22Rv1 (cell line): ENCODE data around the gene TBC1D22A.

Experiments used
- ZFX ChIP-seq: fragments of 450-650 bp; IDR thresholded peaks from 2 replicates; pipeline ENCODE4 v1.6.1; 2017; ENCODE audit warnings: antibody characterized with exemption, borderline replicate concordance
- TF ChIP-seq, protein P1 (sequence below): fragments of 450-650 bp; IDR thresholded peaks from 2 replicates; pipeline ENCODE4 v1.5.1; 2017; ENCODE audit warnings: mild to moderate bottlenecking

GRCh38 chr22:47107431-47107830 lies 345.0 kb downstream of the TBC1D22A start:
- TF ChIP-seq, protein P1, sequence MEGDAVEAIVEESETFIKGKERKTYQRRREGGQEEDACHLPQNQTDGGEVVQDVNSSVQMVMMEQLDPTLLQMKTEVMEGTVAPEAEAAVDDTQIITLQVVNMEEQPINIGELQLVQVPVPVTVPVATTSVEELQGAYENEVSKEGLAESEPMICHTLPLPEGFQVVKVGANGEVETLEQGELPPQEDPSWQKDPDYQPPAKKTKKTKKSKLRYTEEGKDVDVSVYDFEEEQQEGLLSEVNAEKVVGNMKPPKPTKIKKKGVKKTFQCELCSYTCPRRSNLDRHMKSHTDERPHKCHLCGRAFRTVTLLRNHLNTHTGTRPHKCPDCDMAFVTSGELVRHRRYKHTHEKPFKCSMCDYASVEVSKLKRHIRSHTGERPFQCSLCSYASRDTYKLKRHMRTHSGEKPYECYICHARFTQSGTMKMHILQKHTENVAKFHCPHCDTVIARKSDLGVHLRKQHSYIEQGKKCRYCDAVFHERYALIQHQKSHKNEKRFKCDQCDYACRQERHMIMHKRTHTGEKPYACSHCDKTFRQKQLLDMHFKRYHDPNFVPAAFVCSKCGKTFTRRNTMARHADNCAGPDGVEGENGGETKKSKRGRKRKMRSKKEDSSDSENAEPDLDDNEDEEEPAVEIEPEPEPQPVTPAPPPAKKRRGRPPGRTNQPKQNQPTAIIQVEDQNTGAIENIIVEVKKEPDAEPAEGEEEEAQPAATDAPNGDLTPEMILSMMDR, result no peak
- TF ChIP-seq ZFX, result no peak
